Immature natural killer cell (primary cell): ENCODE measurements around the gene PRSS35. TPM values are rescaled to one million over a fixed set of nuclear protein-coding genes. Genes with fewer than 3 reads are reported as not detected.
"Not testable (repeated sequence)": the region's sequence is repeated elsewhere in the genome, so short reads cannot be mapped to it uniquely, and the experiment has no call there.

Experiments used
- DNase-seq, 3 donors: peaks; one replicate each; pipeline ENCODE4 v3.0.0; 2022; ENCODE audit warnings: mixed read lengths in 1 of 3
- H3K27ac Mint-ChIP-seq, 6 donors: one replicate each; pipeline ENCODE4 v1.8.0; 2020; ENCODE audit warnings: mixed read lengths in 6 of 6, mild to moderate bottlenecking in 5 of 6, inconsistent platforms in 4 of 6, moderate library complexity in 3 of 6
- H3K27me3 Mint-ChIP-seq, 3 donors: one replicate each; pipeline ENCODE4 v1.8.0; 2020 to 2021; ENCODE audit warnings: low read depth in 3 of 3, mild to moderate bottlenecking in 3 of 3, mixed read lengths in 3 of 3, moderate library complexity in 3 of 3, inconsistent platforms in 1 of 3
- H3K36me3 Mint-ChIP-seq, 3 donors: one replicate each; pipeline ENCODE4 v1.8.0; 2020; ENCODE audit warnings: mixed read lengths in 3 of 3, inconsistent platforms in 2 of 3, mild to moderate bottlenecking in 2 of 3
- H3K4me1 Mint-ChIP-seq, 2 donors: one replicate each; pipeline ENCODE4 v1.8.0; 2020; ENCODE audit warnings: inconsistent platforms in 2 of 2, mild to moderate bottlenecking in 2 of 2, mixed read lengths in 2 of 2, moderate library complexity in 1 of 2
- H3K4me3 Mint-ChIP-seq, 5 donors: one replicate each; pipeline ENCODE4 v1.8.0; 2020; ENCODE audit warnings: mild to moderate bottlenecking in 5 of 5, mixed read lengths in 5 of 5, inconsistent platforms in 3 of 5, moderate library complexity in 3 of 5
- H3K9me3 Mint-ChIP-seq, 6 donors: one replicate each; pipeline ENCODE4 v1.8.0; 2020; ENCODE audit warnings: mild to moderate bottlenecking in 6 of 6, mixed read lengths in 6 of 6, inconsistent platforms in 4 of 6, moderate library complexity in 3 of 6
- polyA plus RNA-seq, 3 donors: library from polyadenylated mRNA; unstranded; fragments of 300-500 nt; fragmentation: Illumina TruSeq; gene quantifications; one replicate each; pipeline ENCODE4 v1.2.3, GENCODE V29; 2021

Gene PRSS35, protein sequence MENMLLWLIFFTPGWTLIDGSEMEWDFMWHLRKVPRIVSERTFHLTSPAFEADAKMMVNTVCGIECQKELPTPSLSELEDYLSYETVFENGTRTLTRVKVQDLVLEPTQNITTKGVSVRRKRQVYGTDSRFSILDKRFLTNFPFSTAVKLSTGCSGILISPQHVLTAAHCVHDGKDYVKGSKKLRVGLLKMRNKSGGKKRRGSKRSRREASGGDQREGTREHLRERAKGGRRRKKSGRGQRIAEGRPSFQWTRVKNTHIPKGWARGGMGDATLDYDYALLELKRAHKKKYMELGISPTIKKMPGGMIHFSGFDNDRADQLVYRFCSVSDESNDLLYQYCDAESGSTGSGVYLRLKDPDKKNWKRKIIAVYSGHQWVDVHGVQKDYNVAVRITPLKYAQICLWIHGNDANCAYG
- polyA plus RNA-seq: under 1 TPM in 2 of 3 donors, not detected in 1; 0.16 to 0.30 TPM

DNA sequence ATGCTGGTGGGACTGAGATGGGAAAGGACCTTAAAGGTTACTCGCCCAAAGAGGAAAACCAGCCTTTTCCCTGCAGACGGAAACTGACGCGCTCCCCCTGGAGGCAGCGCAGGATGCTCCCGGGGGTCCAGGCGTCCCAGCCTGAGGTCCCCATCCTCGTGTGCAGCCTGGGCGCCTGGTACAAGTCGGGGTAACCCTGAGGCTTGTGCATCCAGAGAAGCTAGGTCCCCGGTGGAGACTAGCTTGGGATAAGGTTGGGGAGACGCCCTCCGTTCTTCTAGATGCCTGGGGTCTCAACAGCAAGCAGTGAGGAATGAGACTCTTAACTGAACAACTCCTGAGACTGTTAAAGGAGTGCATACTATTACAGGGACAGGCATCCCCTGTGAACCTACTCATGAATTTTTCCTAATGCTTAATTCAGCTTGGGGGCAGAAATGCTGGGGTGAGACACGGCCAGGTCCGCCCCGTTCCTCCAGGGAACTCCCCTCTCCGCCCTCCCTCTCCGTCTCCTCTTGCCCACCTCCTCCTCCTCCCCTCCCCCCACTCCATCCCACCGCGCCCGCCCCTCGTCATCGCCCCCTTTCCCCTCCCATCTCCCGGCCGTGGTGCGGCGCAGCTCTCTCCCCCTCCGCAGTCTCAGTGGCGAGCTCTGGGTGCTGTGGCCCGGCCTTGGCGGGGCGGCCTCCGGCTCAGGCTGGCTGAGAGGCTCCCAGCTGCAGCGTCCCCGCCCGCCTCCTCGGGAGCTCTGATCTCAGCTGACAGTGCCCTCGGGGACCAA is at the start of gene PRSS35:
Gene PRSS35, plus strand, starts transcription at position 634 of the 781 bp plus-strand sequence. CDS start 10,908 bp downstream, outside the sequence.
- Mint-ChIP-seq H3K9me3 (no peaks in the 10 kb centered on the region), H3K4me3 (peak within 1 kb of the TSS; percentile 36 to 70 (median 60)), H3K4me1 (peaks cover 11 to 21% of the 10 kb centered on the region in 2 donors), H3K27me3 (peaks cover 6 to 14% (median 10%) of the 10 kb centered on the region in 3 donors), H3K27ac (no peak within 1 kb of the TSS), H3K36me3 (no peaks in the 10 kb centered on the region)
- peak in 1 of 3 donors; percentile 8 for DNase-seq

DNA sequence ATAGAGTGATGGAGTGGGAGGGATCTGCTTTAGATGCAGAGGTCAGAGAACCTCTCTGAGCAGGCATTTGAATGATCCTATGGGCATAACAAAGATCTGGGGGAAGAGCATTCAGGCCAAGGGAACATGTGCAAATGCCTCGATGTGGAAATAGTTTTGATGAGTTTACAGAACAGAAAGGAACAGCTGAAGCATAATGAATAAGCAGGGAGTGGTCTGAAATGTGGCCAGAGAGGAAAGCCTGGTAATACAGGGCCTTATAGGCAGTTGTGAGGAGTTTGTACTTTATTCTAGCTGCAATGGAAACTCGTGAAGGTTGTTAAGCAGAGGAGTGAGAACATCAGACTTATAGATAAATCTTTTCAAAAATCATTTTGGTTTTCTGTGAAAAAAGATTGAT is 48.4 kb upstream of the PRSS35 start:
- Mint-ChIP-seq H3K27ac (no peak overlapping the region), H3K9me3 (no peaks in the 10 kb centered on the region), H3K27me3 (no peaks in the 10 kb centered on the region), H3K4me1 (peaks cover 4 to 6% of the 10 kb centered on the region in 2 donors), H3K36me3 (peaks cover 0 to 4% (median 0%) of the 10 kb centered on the region in 3 donors), H3K4me3 (no peak overlapping the region)
- DNase-seq: no peak

DNA sequence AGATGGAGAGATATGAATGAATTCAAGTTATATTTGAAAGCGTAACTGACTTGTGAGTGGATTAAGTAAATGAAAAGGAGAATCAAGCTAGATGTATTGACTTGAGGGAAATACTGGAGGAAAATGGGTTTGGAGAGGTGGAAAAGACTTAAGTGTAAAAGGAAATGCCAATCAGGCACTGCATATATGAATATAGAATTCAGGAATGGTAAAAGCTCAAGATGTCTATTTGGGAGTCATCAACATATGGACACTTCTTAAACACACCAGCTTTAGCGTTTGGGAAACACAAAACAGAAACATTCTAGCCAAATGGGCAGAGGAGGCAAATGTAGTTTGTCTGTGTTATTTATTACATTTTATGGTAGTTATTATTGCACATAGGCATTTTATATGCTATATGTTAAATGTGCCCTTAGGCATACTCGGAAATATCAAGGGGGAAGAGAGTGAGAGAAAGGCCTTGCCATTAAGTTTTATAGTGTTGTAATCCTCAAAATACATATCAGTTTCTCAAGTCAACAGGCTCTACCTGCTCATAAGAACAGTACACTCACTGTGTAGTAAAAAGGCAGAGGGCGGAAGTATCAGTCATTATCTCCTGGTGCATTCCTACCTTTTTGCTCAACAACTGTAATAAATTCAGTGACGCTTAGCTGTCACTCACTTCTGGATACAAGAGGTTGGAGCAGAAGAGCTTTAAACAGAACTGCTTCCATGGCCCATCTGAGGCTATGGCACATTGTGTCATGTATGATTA is 47.8 kb upstream of the PRSS35 start:
- no peak overlapping the region for H3K27ac Mint-ChIP-seq

DNA sequence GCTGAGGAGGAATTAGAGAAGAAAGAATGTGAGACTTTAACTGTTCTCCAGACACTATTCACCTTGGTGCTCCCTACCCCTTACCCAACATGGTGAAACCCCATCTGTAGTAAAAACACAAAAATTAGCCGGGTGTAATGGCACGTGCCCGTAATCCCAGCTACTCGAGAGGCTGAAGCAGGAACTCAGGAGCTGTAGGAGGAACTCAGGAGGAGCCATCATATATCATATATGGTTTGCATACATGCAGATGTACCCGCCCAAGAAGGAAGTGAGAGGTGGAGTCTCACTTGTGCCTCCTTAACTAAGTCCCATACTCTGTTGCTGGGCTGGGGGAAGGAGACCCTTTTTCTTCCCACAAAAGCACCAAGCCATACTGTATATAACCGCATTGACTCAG is 46.0 kb upstream of the PRSS35 start:
- H3K9me3 Mint-ChIP-seq: no peaks in the 10 kb centered on the region
- no peak overlapping the region for H3K4me3 Mint-ChIP-seq

More for the DNA sequence above, 47.8 kb upstream of the PRSS35 start:
- Mint-ChIP-seq H3K9me3 (no peaks in the 10 kb centered on the region), H3K4me1 (peaks cover 2 to 4% of the 10 kb centered on the region in 2 donors), H3K4me3 (no peak overlapping the region), H3K27me3 (peaks cover 0 to under 1% (median 0%) of the 10 kb centered on the region in 3 donors), H3K36me3 (peaks cover 0 to 2% (median 0%) of the 10 kb centered on the region in 3 donors)
- DNase-seq: no peak

DNA sequence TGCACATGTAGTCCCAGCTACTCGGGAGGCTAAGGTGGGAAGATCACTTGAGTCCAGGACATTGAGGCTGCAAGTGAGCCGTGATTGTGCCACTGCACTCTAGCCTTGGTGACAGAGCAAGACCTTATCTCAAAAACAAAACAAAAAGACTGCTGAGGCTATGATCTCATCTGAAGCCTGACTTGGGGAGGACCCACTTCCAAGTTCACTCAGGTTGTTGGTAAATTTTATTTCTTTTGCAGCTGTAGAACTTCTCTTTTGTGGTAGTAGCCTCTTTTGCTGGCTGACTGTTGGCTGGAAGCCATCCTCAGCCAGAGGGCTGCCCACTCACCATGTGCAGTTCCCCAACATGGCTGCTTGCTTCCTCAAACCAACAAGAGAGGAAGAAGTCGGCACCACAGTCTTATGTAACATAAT is 44.7 kb upstream of the PRSS35 start:
- no peaks in the 10 kb centered on the region for H3K9me3 Mint-ChIP-seq
- peaks cover 0 to 3% (median 2%) of the 10 kb centered on the region in 3 donors for H3K27me3 Mint-ChIP-seq
- H3K27ac Mint-ChIP-seq: no peak overlapping the region
- H3K36me3 Mint-ChIP-seq: no peaks in the 10 kb centered on the region
- H3K4me1 Mint-ChIP-seq: no peaks in the 10 kb centered on the region
- DNase-seq: no peak
- no peak overlapping the region for H3K4me3 Mint-ChIP-seq

More for the DNA sequence above, 46.0 kb upstream of the PRSS35 start:
- Mint-ChIP-seq H3K27ac (no peak overlapping the region), H3K27me3 (peaks cover 0 to 2% (median 2%) of the 10 kb centered on the region in 3 donors), H3K4me1 (no peaks in the 10 kb centered on the region), H3K36me3 (no peaks in the 10 kb centered on the region)
- DNase-seq: no peak

DNA sequence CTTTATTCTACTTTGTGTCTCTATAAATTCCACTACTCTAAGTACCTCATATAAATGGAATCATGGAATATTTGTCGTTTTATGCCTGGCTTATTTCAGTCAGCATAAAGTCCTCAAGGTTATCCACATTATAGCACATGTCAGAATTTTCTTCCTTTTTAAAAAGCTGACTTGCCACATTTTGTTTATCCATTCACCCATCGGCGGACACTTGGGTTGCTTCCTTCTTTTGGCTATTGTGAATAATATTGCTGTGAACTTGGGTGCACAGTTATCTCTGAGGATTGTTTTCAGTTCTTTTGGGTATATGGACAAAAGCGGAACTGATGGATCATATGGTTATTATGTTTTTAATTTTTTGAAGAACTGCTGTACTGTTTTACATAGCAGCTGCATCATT is 42.3 kb upstream of the PRSS35 start:
- H3K27ac Mint-ChIP-seq: no peak overlapping the region
- no peaks in the 10 kb centered on the region for H3K9me3 Mint-ChIP-seq
- no peaks in the 10 kb centered on the region for H3K4me1 Mint-ChIP-seq
- DNase-seq: no peak
- H3K36me3 Mint-ChIP-seq: no peaks in the 10 kb centered on the region
- no peak overlapping the region for H3K4me3 Mint-ChIP-seq
- peaks cover 0 to 3% (median 2%) of the 10 kb centered on the region in 3 donors for H3K27me3 Mint-ChIP-seq

DNA sequence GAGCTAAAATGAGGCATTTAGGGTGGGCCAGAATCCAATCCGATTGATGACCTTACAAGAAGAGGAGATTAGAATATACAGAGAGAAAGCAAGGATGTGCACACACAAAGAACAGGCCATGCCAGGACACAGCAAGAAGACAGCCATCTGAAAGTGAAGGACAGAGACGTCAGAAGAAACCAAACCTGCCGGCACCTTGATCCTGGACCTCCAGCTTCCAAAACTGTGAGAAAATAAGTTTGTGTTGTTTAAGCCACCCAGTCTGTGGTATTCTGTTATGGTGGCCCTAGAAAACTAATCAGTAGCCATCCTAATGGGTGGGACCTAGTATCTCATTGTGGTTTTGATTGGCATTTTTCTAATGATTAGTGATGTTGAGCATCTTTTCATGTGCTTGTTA is 41.7 kb upstream of the PRSS35 start:
- Mint-ChIP-seq H3K4me3 (no peak overlapping the region), H3K4me1 (no peaks in the 10 kb centered on the region), H3K27ac (no peak overlapping the region), H3K9me3 (no peaks in the 10 kb centered on the region), H3K27me3 (peaks cover 0 to 3% (median 2%) of the 10 kb centered on the region in 3 donors), H3K36me3 (no peaks in the 10 kb centered on the region)
- DNase-seq: no peak

DNA sequence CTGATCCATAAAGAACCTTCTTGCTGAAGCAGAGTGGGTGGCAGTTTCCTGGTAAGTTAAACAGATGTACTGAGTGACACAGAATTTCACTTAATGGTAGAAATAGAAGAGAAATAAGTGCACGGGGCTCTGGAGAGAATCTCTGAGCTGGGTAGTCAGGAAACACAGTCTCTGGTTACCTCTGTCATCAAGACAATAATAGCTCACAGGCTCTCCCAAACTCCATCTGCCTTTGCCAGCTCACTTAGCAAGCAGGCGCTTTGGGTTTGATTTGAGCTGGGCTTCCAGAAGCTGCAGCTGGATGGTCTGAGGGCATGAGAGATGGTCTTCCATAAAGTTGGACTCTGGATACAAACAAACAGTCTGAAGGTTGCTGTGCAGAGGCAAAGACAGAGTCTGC is 39.6 kb upstream of the PRSS35 start:
- Mint-ChIP-seq H3K27ac (no peak overlapping the region), H3K27me3 (peaks cover 2 to 5% (median 3%) of the 10 kb centered on the region in 3 donors), H3K4me1 (no peaks in the 10 kb centered on the region), H3K9me3 (no peaks in the 10 kb centered on the region), H3K36me3 (no peaks in the 10 kb centered on the region), H3K4me3 (no peak overlapping the region)
- DNase-seq: no peak

DNA sequence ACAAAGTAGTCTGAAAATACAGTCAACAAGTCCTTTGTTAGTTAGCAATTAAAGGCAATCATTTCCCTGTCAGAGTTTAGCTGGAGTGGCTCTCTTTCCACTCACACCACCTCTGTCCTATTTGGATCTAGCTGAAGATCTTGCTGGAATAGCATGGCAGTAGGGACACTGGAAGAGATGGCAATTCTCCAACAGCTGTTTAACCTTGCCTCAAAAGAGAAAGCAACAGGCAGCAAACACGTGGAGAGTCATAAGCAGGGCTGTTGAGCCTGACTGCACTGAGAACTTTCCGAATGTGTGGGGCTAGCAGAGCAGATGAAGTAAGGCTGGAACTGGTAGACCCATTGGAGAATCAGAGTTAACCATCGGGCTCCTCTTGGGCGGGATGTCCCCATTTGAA is 38.0 kb upstream of the PRSS35 start:
- Mint-ChIP-seq H3K4me1 (no peaks in the 10 kb centered on the region), H3K27me3 (peaks cover 2 to 5% (median 3%) of the 10 kb centered on the region in 3 donors), H3K9me3 (no peaks in the 10 kb centered on the region), H3K36me3 (no peaks in the 10 kb centered on the region), H3K27ac (no peak overlapping the region), H3K4me3 (no peak overlapping the region)
- no peak for DNase-seq

DNA sequence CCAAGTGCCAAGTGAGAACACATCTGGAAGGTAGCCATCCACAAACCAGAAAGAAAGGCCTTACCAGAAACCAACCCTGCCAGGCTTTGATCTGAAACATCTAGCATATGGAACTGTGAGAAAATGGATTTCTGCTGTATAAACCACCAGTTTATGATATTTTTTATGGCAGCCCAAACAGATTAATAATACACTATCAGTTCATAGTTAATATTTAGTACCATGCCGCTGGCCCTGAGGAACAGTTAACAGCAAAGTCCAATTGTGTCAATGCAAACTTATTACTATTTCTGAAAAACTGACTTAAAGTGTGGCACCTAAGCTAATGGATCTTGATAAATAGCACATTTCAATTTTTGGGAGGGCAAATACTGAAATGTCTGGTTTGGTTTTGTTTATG is 35.4 kb upstream of the PRSS35 start:
- H3K4me3 Mint-ChIP-seq: no peak overlapping the region
- H3K9me3 Mint-ChIP-seq: peaks cover 0 to 2% (median 0%) of the 10 kb centered on the region in 6 donors
- H3K4me1 Mint-ChIP-seq: no peaks in the 10 kb centered on the region
- no peak for DNase-seq
- peaks cover 0 to 7% (median 1%) of the 10 kb centered on the region in 3 donors for H3K27me3 Mint-ChIP-seq
- no peaks in the 10 kb centered on the region for H3K36me3 Mint-ChIP-seq
- H3K27ac Mint-ChIP-seq: no peak overlapping the region

DNA sequence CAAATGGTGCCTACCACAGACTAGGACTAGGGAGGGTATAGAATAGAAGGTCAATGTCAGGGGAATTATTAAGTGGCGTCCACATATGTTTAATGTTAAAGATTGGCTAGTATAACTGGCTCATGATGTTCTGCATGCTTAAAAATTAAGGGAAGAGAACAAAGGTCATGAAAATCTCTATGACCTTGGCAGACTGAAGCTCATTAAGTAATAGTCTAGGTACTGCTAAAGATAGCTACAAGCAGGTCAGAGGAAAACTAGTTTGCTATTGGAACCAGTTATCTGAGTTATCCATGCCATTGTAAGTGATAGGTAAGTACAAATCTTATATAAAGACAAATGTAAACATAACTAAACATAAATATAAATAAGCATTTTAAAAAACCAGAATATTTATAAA is 32.9 kb upstream of the PRSS35 start:
- Mint-ChIP-seq H3K36me3 (no peaks in the 10 kb centered on the region), H3K9me3 (peaks cover 0 to 2% (median 0%) of the 10 kb centered on the region in 6 donors), H3K27ac (no peak overlapping the region), H3K4me3 (no peak overlapping the region), H3K4me1 (no peaks in the 10 kb centered on the region), H3K27me3 (peaks cover 0 to 7% (median 0%) of the 10 kb centered on the region in 3 donors)
- no peak for DNase-seq

DNA sequence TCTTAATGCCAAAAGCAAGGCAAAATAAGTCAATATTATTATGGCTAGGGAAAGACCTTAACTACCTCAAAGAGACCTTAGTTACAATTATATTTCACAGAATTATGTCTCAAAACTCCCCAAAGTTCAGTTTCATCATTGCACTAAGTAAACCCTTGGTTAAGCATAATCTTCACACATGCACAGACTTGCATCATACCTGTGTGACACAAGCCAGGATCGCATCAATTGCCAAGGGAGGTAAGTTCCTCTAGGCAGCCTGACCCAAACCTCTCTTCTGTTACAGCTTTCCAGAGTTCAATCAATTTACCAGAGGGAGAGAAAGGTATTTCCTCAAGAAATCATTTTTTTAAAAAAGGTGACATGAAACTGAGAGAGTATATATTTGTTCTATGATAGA is 31.9 kb upstream of the PRSS35 start:
- Mint-ChIP-seq H3K4me1 (no peaks in the 10 kb centered on the region), H3K4me3 (no peak overlapping the region), H3K36me3 (no peaks in the 10 kb centered on the region)

DNA sequence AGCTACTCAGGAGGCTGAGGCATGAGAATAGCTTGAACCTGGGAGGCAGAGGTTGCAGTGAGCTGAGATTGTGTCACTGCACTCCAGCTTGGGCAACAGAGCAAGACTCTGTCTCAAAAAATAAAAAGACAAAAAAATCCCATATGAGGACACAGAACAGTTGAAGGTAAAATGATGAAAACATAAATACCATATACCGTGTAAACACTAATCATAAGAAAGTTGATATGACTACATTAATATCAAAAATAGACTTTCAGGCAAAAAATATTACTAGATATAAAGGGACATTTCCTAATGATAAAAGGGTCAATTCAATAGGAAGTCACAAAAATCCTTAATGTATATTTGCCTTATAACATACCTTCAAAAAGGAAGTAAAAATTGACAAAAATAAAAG is 30.4 kb upstream of the PRSS35 start:
- H3K4me3 Mint-ChIP-seq, DNase-seq, H3K4me1 Mint-ChIP-seq, H3K27me3 Mint-ChIP-seq, H3K36me3 Mint-ChIP-seq, H3K27ac Mint-ChIP-seq, H3K9me3 Mint-ChIP-seq: not testable (repeated sequence)

More for the DNA sequence above, 31.9 kb upstream of the PRSS35 start:
- Mint-ChIP-seq H3K9me3 (peaks cover 0 to 2% (median 0%) of the 10 kb centered on the region in 6 donors), H3K27me3 (peaks cover 0 to 9% (median 0%) of the 10 kb centered on the region in 3 donors), H3K27ac (no peak overlapping the region)
- DNase-seq: no peak
